Placental pericyte (primary cell): ENCODE data around the gene ARHGEF37. TPM values are rescaled to one million over a fixed set of nuclear protein-coding genes. Genes with fewer than 3 reads are reported as not detected.

Source experiments
- small RNA-seq: library from RNA; depleted of rRNA; stranded (forward); fragments of <200 nt; gene quantifications from one replicate; pipeline ENCODE3, GENCODE V24; 2012; ENCODE audit warnings: low replicate concordance
- total RNA-seq: library from RNA; depleted of rRNA; stranded (reverse); fragments of >200 nt; gene quantifications from 2 replicates; pipeline ENCODE4 v1.2.3, GENCODE V29; 2012

ARHGEF37 gene, protein sequence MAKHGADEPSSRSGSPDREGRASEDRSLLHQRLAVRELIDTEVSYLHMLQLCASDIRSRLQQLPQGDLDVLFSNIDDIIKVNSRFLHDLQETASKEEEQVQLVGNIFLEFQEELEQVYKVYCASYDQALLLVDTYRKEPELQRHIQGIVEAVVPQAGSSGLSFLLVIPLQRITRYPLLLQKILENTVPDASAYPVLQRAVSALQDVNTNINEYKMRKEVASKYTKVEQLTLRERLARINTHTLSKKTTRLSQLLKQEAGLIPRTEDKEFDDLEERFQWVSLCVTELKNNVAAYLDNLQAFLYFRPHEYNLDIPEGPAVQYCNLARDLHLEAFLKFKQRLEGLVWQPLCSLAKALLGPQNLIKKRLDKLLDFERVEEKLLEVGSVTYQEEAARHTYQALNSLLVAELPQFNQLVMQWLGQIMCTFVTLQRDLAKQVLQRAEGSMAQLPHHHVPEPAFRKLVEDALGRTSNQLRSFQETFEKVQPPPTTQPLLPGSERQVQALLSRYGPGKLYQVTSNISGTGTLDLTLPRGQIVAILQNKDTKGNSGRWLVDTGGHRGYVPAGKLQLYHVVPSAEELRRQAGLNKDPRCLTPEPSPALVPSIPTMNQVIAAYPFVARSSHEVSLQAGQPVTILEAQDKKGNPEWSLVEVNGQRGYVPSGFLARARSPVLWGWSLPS
- total RNA-seq: 0.44 and 1.0 TPM in 2 replicates

DNA sequence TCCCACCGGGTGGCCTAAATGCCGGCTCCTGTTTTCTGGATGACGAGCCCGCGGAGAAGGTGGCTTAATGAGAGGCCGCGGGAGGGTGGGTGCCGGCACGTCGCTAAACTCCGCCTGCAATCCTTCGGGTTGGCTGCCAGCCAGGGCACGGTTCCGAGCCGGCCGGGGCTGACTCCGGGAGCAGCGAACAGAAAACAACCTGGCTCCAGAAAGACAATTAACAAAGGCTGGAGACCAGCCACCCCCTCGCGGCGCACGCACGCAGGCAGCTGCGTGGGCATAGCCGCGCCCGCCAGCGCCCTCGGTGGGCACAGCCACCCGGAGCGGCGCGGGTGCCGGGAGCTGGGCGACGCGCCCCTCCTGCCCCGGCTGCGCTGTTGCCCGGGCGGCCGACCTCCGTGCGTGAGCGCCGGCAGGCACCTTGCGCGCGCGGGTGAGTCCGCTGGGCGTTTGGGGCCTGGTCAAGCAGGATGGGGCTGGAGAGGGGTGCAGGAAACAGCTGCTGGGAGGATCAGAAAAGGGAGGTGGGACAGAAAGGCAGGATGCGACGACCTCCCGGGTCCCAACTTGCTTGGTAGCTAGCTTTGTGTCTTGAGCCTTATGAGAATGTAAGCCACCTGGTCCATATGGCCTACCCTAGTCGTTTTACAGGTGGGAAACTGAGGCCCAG is at the start of gene ARHGEF37:
ARHGEF37 (plus strand) TSS at position 307 of the 670 bp plus-strand sequence. CDS start 16,272 bp downstream, outside the sequence.

DNA sequence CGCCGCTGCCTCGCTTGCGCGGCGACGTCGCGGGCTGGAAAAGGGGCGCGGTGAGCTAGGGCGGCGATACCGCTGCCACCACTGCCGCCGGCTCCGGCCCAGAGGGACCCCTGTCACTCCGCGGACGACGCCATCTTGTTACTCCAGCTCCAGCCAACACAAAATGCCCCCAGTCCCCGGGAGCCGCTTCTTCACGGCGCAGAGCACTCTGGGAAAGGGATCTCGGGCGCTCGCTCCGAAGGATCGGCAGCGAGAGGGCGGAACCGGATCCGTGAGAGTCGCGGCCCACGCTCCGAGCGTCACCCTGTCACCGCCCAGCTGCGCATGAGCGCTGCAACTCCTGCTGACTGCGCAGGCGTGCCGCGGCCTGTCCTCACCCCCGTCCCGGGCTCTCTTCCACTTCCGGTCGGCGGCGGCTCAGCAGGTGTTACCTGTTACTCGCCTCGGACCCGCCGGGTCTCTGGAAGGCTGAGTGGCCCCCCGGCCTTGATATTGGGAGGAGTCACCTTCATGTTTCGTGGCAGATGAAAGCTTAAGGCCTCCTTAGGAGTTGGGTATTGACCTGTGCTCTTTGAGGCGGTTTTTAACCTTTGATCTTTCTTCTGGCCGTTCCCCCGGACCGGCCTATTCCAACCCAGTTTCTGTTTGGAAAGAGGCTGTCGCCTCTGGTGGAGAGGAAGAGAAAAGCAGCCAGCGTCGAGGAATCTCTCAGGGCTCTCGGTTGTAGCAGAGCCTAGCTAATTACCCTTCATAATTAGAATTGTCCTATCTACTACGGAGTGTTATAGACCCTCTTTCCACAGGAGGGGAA is 29.9 kb upstream of the ARHGEF37 start, which contains the start of gene CSNK1A1:
CSNK1A1 (minus strand) TSS at position 213 of the 811 bp plus-strand sequence. CDS start 475 bp downstream, outside the sequence.

Small RNAs within 50 kb of the gene (small RNA-seq; reads per million reads assigned to genes)
- 0.16 reads per million for gene RNU6-588P

Other genes starting within 250 kb of the ARHGEF37 start
- 35.0 and 35.9 TPM in 2 replicates for gene GRPEL2, start 236.0 kb upstream of the ARHGEF37 start, total RNA-seq
- 7.0 and 8.2 TPM in 2 replicates for gene PCYOX1L, start 223.5 kb upstream of the ARHGEF37 start, total RNA-seq
- gene IL17B, start 202.2 kb upstream of the ARHGEF37 start, total RNA-seq: 0.66 and 0.72 TPM in 2 replicates
- 339 and 406 TPM in 2 replicates for gene CSNK1A1, start 30.1 kb upstream of the ARHGEF37 start, total RNA-seq
- gene PPARGC1B, start 148.8 kb downstream of the ARHGEF37 start, total RNA-seq: 0.44 and 1.4 TPM in 2 replicates